Keratinocyte (primary cell): ENCODE data around the gene CCNY. TPM values are rescaled to one million over a fixed set of nuclear protein-coding genes. Genes with fewer than 3 reads are reported as not detected.
A peak's percentile ranks its signal among the peaks of the same experiment; 100 is the strongest.

Experiments
- DNase-seq: peaks from one replicate; pipeline ENCODE4 v3.0.0-alpha.2; 2011; ENCODE audit warnings: low read depth, missing footprints, low spot score
- FAIRE-seq: peaks from 2 replicates; lab custom pipeline; 2011; peaks lifted over from hg19 to GRCh38; lab: Jason Lieb, UNC
- H2AFZ ChIP-seq: 2 replicates; pipeline ENCODE4 v1.6.0; 2012; ENCODE audit warnings: low read length, control low read depth, inconsistent platforms; ENCODE audit not compliant: control insufficient read depth
- H3K27ac ChIP-seq: 2 replicates; pipeline ENCODE4 v1.5.1; 2011; ENCODE audit warnings: low read length; ENCODE audit not compliant: control insufficient read depth, insufficient read depth
- H3K27me3 ChIP-seq: 3 replicates; pipeline ENCODE4 v1.6.0; 2011; ENCODE audit warnings: low read length; ENCODE audit not compliant: control insufficient read depth, insufficient read depth; ENCODE audit errors: extremely low read depth
- H3K36me3 ChIP-seq, 2 experiments: 2 replicates in 1 of 2; 3 replicates in 1 of 2; pipeline ENCODE4 v1.5.1; 2011; ENCODE audit warnings: low read length in 2 of 2, mild to moderate bottlenecking in 1 of 2; ENCODE audit not compliant: control insufficient read depth in 2 of 2, insufficient read depth in 2 of 2; ENCODE audit errors: extremely low read depth in 1 of 2
- H3K4me1 ChIP-seq: 3 replicates; pipeline ENCODE4 v1.5.1; 2011; ENCODE audit warnings: low read length; ENCODE audit not compliant: control insufficient read depth, insufficient read depth; ENCODE audit errors: extremely low read depth
- H3K4me2 ChIP-seq: 3 replicates; pipeline ENCODE4 v1.6.0; 2011; ENCODE audit warnings: low read depth, low read length; ENCODE audit not compliant: control insufficient read depth, insufficient read depth; ENCODE audit errors: extremely low read depth
- H3K4me3 ChIP-seq, 3 experiments: fragments of 200-600 bp in 1 of 3; sonication (generic) in 1 of 3; 2 replicates in 2 of 3; 3 replicates in 1 of 3; pipeline ENCODE4 v1.5.1; 2011 to 2016; ENCODE audit warnings: low read length in 3 of 3, mild to moderate bottlenecking in 3 of 3, control low read depth in 2 of 3, inconsistent platforms in 1 of 3, low read depth in 1 of 3, mixed read lengths in 1 of 3, mixed run types in 1 of 3, moderate library complexity in 1 of 3; ENCODE audit not compliant: control insufficient read depth in 2 of 3, insufficient read depth in 2 of 3; ENCODE audit errors: extremely low read depth in 1 of 3
- H3K79me2 ChIP-seq: 2 replicates; pipeline ENCODE4 v1.6.0; 2012; ENCODE audit warnings: low read length; ENCODE audit not compliant: control insufficient read depth, insufficient read depth
- H3K9ac ChIP-seq: 3 replicates; pipeline ENCODE4 v1.6.0; 2011; ENCODE audit warnings: low read length; ENCODE audit not compliant: control insufficient read depth, insufficient read depth; ENCODE audit errors: extremely low read depth
- H3K9me1 ChIP-seq: 3 replicates; pipeline ENCODE4 v1.6.0; 2011; ENCODE audit warnings: low read length; ENCODE audit not compliant: control insufficient read depth, insufficient read depth; ENCODE audit errors: extremely low read depth
- H3K9me3 ChIP-seq: 2 replicates; pipeline ENCODE4 v1.5.1; 2012; ENCODE audit warnings: low read depth, low read length; ENCODE audit not compliant: control insufficient read depth
- H4K20me1 ChIP-seq: 3 replicates; pipeline ENCODE4 v1.6.0; 2011; ENCODE audit warnings: low read length; ENCODE audit not compliant: control insufficient read depth, insufficient read depth; ENCODE audit errors: extremely low read depth
- CTCF ChIP-seq, 3 experiments: IDR thresholded peaks in 1 of 3; conservative IDR thresholded peaks in 1 of 3; optimal IDR thresholded peaks in 1 of 3; 2 replicates in 2 of 3; 3 replicates in 1 of 3; pipeline versions ENCODE3 to v1.5.1; 2011; ENCODE audit warnings: low read length in 3 of 3, mild to moderate bottlenecking in 3 of 3, moderate library complexity in 2 of 3, control low read depth in 1 of 3, inconsistent platforms in 1 of 3; ENCODE audit not compliant: insufficient read depth in 2 of 3; ENCODE audit errors: extremely low read depth in 1 of 3
- EZH2 ChIP-seq: IDR thresholded peaks from one replicate; pipeline ENCODE4 v1.6.1; 2012; ENCODE audit warnings: inconsistent platforms, mild to moderate bottlenecking, low read length, moderate library complexity
- dilution Hi-C: fragments of 300-500 bp; cut with MboI; formaldehyde crosslinking; loops from one replicate; pipeline ENCODE4 v1.7.0; 2020; ENCODE audit warnings: low sequenced_read_pairs; ENCODE audit not compliant: extremely low pct_ligation_motif_present
- polyA plus RNA-seq, 5 experiments: library from polyadenylated mRNA; depleted of rRNA in 3 of 5; stranded (reverse) in 3 of 5; stranded (forward) in 1 of 5; unstranded in 1 of 5; fragments of >200 nt; gene quantifications; 1 replicate in 1 of 5; 2 replicates in 3 of 5; 3 replicates in 1 of 5; pipeline versions ENCODE4 v1.2.1 to v1.2.3, GENCODE V29; 2011 to 2012; ENCODE audit warnings: missing spikeins in 2 of 5, low read depth in 1 of 5, low replicate concordance in 1 of 5

CCNY gene
- polyA plus RNA-seq, 1 donor (not counting 4 experiments of a cell fraction or from before 2014, with no cell fraction given): 58.9 TPM

GRCh38 chr10:35598379-35598778 lies 262.1 kb downstream of the CCNY start:
- DNase-seq (no peak), FAIRE-seq (no peak)
- dilution Hi-C loops: no loop called here
- Histone ChIP-seq H3K27me3 (no peaks in the 10 kb centered on the region), H3K9me1 (no peaks in the 10 kb centered on the region), H3K4me3 (no peak overlapping the region), H3K9ac (no peak overlapping the region), H3K79me2 (no peaks in the 10 kb centered on the region), H3K9me3 (no peaks in the 10 kb centered on the region), H3K27ac (no peak overlapping the region), H3K4me2 (no peak overlapping the region), H3K36me3 (no peaks in the 10 kb centered on the region), H3K4me1 (no peaks in the 10 kb centered on the region), H2AFZ (no peak overlapping the region), H4K20me1 (no peaks in the 10 kb centered on the region)
- TF ChIP-seq EZH2: no peak
- peak in 2 of 3 experiments; percentile 9 to 22 for TF ChIP-seq CTCF (optimal IDR thresholded peaks at IDR 0.05 in 1 of 3, IDR thresholded peaks at IDR 0.05 in 1 of 3, conservative IDR thresholded peaks at IDR 0.05 in 1 of 3; ENCODE audit: extremely low read depth in 1 of 3, insufficient read depth in 2 of 3, low read length in 3 of 3)

- Histone ChIP-seq H3K9me1 (no peaks in the 10 kb centered on the region), H3K27ac (no peak overlapping the region), H3K27me3 (peaks cover 11% of the 10 kb centered on the region), H3K9ac (no peak overlapping the region), H3K36me3 (no peaks in the 10 kb centered on the region), H3K9me3 (no peaks in the 10 kb centered on the region), H3K79me2 (no peaks in the 10 kb centered on the region), H4K20me1 (no peaks in the 10 kb centered on the region), H2AFZ (no peak overlapping the region), H3K4me3 (no peak overlapping the region), H3K4me1 (no peaks in the 10 kb centered on the region), H3K4me2 (no peak overlapping the region)
- DNase-seq: no peak
- FAIRE-seq: no peak
- TF ChIP-seq EZH2 (no peak), CTCF (optimal IDR thresholded peaks at IDR 0.05 in 1 of 3, IDR thresholded peaks at IDR 0.05 in 1 of 3, conservative IDR thresholded peaks at IDR 0.05 in 1 of 3; ENCODE audit: extremely low read depth in 1 of 3, insufficient read depth in 2 of 3, low read length in 3 of 3) (peak in 1 of 3 experiments; percentile 16)
- dilution Hi-C loops: no loop called here
Measured at GRCh38 chr10:35600193-35600592, 263.9 kb downstream of the CCNY start.
